ENCODE results near the gene PTPRE. TPM values are rescaled to one million over a fixed set of nuclear protein-coding genes. Genes with fewer than 3 reads are reported as not detected.

The PTPRE gene
- total RNA-seq, 1 donor from 2014 or later = 2.6 TPM

DNA sequence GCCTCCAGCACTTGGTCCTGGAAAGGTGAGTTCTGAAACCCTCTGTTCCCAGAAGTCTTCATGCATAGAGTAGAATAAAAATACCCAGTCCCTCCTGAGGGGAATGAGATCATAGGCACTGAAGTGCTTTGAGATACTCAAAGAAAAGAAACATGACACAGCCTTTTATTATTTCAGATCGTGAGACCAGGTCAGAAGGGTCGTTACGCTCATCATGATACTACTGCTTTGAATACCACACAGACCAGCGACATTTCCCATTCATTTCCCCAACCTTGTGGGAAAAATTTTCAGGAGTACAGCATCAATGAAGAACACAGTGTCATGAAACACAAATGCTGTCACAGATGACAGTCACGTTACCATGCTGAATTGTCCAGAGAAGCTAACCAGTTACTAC, 29.2 kb upstream of the PTPRE start:
- DNase-seq (ENCODE audit: low spot score in 2 of 2, unreplicated experiment in 2 of 2) = no peak
- TF ChIP-seq, protein P1, sequence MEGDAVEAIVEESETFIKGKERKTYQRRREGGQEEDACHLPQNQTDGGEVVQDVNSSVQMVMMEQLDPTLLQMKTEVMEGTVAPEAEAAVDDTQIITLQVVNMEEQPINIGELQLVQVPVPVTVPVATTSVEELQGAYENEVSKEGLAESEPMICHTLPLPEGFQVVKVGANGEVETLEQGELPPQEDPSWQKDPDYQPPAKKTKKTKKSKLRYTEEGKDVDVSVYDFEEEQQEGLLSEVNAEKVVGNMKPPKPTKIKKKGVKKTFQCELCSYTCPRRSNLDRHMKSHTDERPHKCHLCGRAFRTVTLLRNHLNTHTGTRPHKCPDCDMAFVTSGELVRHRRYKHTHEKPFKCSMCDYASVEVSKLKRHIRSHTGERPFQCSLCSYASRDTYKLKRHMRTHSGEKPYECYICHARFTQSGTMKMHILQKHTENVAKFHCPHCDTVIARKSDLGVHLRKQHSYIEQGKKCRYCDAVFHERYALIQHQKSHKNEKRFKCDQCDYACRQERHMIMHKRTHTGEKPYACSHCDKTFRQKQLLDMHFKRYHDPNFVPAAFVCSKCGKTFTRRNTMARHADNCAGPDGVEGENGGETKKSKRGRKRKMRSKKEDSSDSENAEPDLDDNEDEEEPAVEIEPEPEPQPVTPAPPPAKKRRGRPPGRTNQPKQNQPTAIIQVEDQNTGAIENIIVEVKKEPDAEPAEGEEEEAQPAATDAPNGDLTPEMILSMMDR (IDR thresholded peaks at IDR 0.05; ENCODE audit: unreplicated experiment) = no peak
- Mint-ChIP-seq H3K4me3 (no peak overlapping the region), H3K27me3 (ENCODE audit: low read depth) (peaks cover 18% of the 10 kb centered on the region), H3K4me1 (no peaks in the 10 kb centered on the region), H3K9me3 (no peaks in the 10 kb centered on the region), H3K36me3 (no peaks in the 10 kb centered on the region), H3K27ac (no peak overlapping the region)

DNA sequence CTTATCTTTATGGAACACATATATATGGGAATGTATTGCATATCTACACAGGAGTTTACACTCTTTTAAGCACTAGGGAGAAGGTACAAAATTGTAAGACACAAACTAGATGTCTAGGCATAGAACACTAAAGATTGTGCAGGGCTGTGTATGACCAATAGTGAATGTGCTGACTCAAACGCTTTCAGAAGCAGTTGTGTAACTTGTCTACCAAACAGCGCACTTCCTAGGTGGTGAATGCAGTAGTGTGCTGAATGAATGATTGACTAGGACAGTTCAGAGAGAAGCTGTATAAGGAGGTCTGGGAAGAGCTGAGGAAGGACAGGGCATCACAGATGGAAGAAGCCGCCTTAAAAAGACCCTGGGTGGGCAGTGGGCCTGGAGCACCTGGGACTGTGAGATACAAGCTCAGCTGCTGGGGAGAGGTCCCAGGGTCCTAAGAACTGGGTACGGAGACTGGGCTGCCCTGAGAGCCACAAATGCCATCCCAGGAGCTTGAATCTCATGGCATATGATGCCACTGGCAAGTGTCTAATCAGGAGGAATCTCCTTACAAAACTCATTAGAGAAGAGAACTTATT, 28.3 kb upstream of the PTPRE start:
- no peaks in the 10 kb centered on the region for H3K4me1 Mint-ChIP-seq
- no peaks in the 10 kb centered on the region for H3K36me3 Mint-ChIP-seq
- DNase-seq (ENCODE audit: low spot score in 2 of 2, unreplicated experiment in 2 of 2) = no peak
- peaks cover 19% of the 10 kb centered on the region for H3K27me3 Mint-ChIP-seq (ENCODE audit: low read depth)
- H3K4me3 Mint-ChIP-seq = no peak overlapping the region
- H3K9me3 Mint-ChIP-seq = no peaks in the 10 kb centered on the region
- H3K27ac Mint-ChIP-seq = no peak overlapping the region
- TF ChIP-seq, protein P1 (IDR thresholded peaks at IDR 0.05; ENCODE audit: unreplicated experiment) = no peak

DNA sequence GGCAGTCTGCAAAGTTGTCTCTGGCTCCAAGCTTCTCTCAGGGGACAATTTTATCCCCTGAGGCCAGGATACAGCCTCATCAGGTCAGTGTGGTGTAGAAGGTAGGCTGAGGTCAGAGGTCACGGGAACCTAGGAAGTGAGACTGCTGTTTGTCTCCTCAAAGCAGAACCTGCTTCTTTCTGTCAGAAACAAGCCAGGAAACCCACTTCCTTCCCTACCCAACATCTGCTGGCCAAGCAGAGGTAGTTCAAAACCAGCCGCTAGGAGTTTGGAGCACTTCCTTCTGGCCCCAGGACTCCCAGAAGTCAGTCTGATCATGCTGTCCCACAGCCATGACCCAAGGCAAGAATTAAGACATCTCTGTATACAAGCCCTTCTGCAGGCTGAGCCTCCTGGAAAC, 26.3 kb upstream of the PTPRE start:
- H3K36me3 Mint-ChIP-seq = no peaks in the 10 kb centered on the region
- no peaks in the 10 kb centered on the region for H3K4me1 Mint-ChIP-seq
- TF ChIP-seq, protein P1 (IDR thresholded peaks at IDR 0.05; ENCODE audit: unreplicated experiment) = no peak
- H3K27ac Mint-ChIP-seq = no peak overlapping the region
- no peak for DNase-seq (ENCODE audit: low spot score in 2 of 2, unreplicated experiment in 2 of 2)
- no peak overlapping the region for H3K4me3 Mint-ChIP-seq
- no peaks in the 10 kb centered on the region for H3K9me3 Mint-ChIP-seq
- peaks cover 21% of the 10 kb centered on the region for H3K27me3 Mint-ChIP-seq (ENCODE audit: low read depth)

DNA sequence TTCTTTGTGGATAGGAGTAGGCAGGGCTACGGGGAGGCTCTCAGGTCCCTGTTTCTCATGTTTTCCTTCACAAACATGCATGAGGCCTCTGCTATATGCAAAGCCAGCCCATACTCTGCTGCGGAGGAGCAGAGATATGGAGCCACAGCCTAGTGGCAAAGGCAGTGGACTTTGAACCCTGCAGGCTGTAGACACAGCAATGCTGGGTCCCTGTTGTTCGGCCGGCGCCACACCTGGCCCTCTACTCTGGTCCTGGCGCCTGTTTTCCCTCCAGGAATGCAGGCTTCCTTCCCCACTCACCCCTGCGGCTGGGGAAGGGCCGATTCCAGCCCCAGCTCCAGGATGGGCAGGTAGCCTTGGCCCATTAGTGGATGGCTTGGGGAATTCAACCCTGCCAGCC, 25.6 kb upstream of the PTPRE start:
- DNase-seq (ENCODE audit: low spot score in 2 of 2, unreplicated experiment in 2 of 2) = no peak
- H3K27me3 Mint-ChIP-seq (ENCODE audit: low read depth) = peaks cover 16% of the 10 kb centered on the region
- H3K36me3 Mint-ChIP-seq = no peaks in the 10 kb centered on the region
- no peak overlapping the region for H3K27ac Mint-ChIP-seq
- H3K4me3 Mint-ChIP-seq = no peak overlapping the region
- H3K4me1 Mint-ChIP-seq = no peaks in the 10 kb centered on the region
- TF ChIP-seq, protein P1 (IDR thresholded peaks at IDR 0.05; ENCODE audit: unreplicated experiment) = no peak
- no peaks in the 10 kb centered on the region for H3K9me3 Mint-ChIP-seq

DNA sequence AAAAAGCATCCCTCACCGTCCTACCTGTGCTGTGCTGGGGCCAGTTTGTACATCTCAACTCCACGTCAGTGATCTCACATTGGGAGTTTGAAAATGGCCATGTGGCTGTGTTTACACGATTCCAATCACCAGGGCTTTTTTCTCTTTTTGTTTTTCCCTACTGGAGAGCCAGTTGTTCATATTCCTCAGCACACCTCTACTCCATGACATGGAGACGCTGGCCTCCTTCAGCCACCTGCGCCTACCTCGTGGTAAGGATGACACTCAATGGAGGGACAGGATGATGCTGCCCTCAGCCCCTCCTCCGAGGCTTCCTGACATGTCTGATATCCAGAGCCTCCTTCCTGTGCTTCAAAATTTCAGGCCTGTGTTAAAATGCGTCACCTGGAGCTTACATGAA, 24.5 kb upstream of the PTPRE start:
- DNase-seq (ENCODE audit: low spot score in 2 of 2, unreplicated experiment in 2 of 2) = no peak
- TF ChIP-seq, protein P1 (IDR thresholded peaks at IDR 0.05; ENCODE audit: unreplicated experiment) = no peak
- Mint-ChIP-seq H3K9me3 (no peaks in the 10 kb centered on the region), H3K36me3 (no peaks in the 10 kb centered on the region), H3K4me3 (no peak overlapping the region), H3K27me3 (ENCODE audit: low read depth) (peaks cover 7% of the 10 kb centered on the region), H3K4me1 (peaks cover 2% of the 10 kb centered on the region), H3K27ac (no peak overlapping the region)

Measured in mesothelial cell of epicardium (in vitro differentiated cells).